Natural killer cell (primary cell): ENCODE data around the gene ZNF142. TPM values are rescaled to one million over a fixed set of nuclear protein-coding genes. Genes with fewer than 3 reads are reported as not detected.
A peak's percentile ranks its signal among the peaks of the same experiment; 100 is the strongest.

Experiments used
- ATAC-seq, 3 donors: fragments of 150-1000 bp in 2 of 3; fragments of 200-7000 bp in 1 of 3; cut with Tn5 transposase; 1 replicate in 1 of 3; 2 replicates in 2 of 3; pipeline ENCODE4 v1.10.0; 2021; ENCODE audit warnings: mild to moderate bottlenecking in 2 of 3, moderate library complexity in 2 of 3
- DNase-seq, 2 donors: peaks; one replicate each; pipeline versions ENCODE4 v3.0.0 to v3.0.0-alpha.2; 2013 to 2021; ENCODE audit warnings: mixed read lengths in 1 of 2
- H3K27ac ChIP-seq: one replicate; pipeline ENCODE4 v1.5.1; 2013; ENCODE audit warnings: mild to moderate bottlenecking, low read length
- H3K27me3 ChIP-seq: one replicate; pipeline ENCODE4 v1.6.1; 2013; ENCODE audit warnings: low read length; ENCODE audit not compliant: control insufficient read depth, insufficient read depth
- H3K36me3 ChIP-seq: one replicate; pipeline ENCODE4 v1.6.1; 2013; ENCODE audit warnings: low read length; ENCODE audit not compliant: control insufficient read depth, insufficient read depth
- H3K4me1 ChIP-seq: one replicate; pipeline ENCODE4 v1.6.1; 2013; ENCODE audit warnings: low read length; ENCODE audit not compliant: control insufficient read depth, insufficient read depth
- H3K4me3 ChIP-seq: one replicate; pipeline ENCODE4 v1.5.1; 2013; ENCODE audit warnings: low read length
- H3K9me3 ChIP-seq: one replicate; pipeline ENCODE4 v1.6.1; 2013; ENCODE audit warnings: low read length; ENCODE audit not compliant: control insufficient read depth, insufficient read depth
- H3K27ac Mint-ChIP-seq, 2 donors: one replicate each; pipeline ENCODE4 v1.8.0; 2022; ENCODE audit warnings: mild to moderate bottlenecking in 2 of 2, mixed read lengths in 2 of 2, moderate library complexity in 1 of 2
- H3K27me3 Mint-ChIP-seq, 2 donors: one replicate each; pipeline ENCODE4 v1.8.0; 2022; ENCODE audit warnings: low read depth in 2 of 2, mixed read lengths in 2 of 2
- H3K36me3 Mint-ChIP-seq: one replicate; pipeline ENCODE4 v1.8.0; 2022; ENCODE audit warnings: mixed read lengths
- H3K4me1 Mint-ChIP-seq, 2 donors: one replicate each; pipeline ENCODE4 v1.8.0; 2022; ENCODE audit warnings: mixed read lengths in 2 of 2
- H3K4me3 Mint-ChIP-seq: one replicate; pipeline ENCODE4 v1.8.0; 2022; ENCODE audit warnings: mild to moderate bottlenecking, moderate library complexity, mixed read lengths
- H3K9me3 Mint-ChIP-seq, 2 donors: one replicate each; pipeline ENCODE4 v1.8.0; 2022; ENCODE audit warnings: mixed read lengths in 2 of 2
- CTCF ChIP-seq: fragments of 200-600 bp; IDR thresholded peaks from one replicate; pipeline ENCODE4 v1.8.0; 2022; ENCODE audit warnings: antibody characterized with exemption
- WGBS: methylation state at CpG from one replicate; pipeline ENCODE4 v1.1.7; 2013; ENCODE audit warnings: missing lambda C conversion rate; ENCODE audit not compliant: insufficient coverage; 5-methylcytosine and 5-hydroxymethylcytosine counted together
- intact Hi-C: fragments of 100-400 bp; cut with micrococcal nuclease; formaldehyde crosslinking; loops from one replicate; pipeline ENCODE4 v1.14.2; 2022
- total RNA-seq, 4 donors: library from RNA; stranded (reverse); fragments of 120-200 nt in 1 of 4; gene quantifications; one replicate each; pipeline versions ENCODE4 v1.2.3 to v1.2.4, GENCODE V29; 2013 to 2022

The ZNF142 gene
- total RNA-seq, 3 donors from 2014 or later (not counting 1 experiment from before 2014, with no cell fraction given), result 57.0 to 67.8 (median 62.6) TPM

GRCh38 chr2:218658671-218659257 lies 659 bp downstream of the ZNF142 start:
- Histone ChIP-seq H3K27ac (peak overlapping the region; percentile 68), H3K27me3 (no peaks in the 10 kb centered on the region), H3K4me3 (peak overlapping the region; percentile 97), H3K9me3 (no peaks in the 10 kb centered on the region), H3K4me1 (peaks cover 17% of the 10 kb centered on the region), H3K36me3 (peaks cover 37% of the 10 kb centered on the region)
- WGBS, result 2% methylated on average over 27 of the region's 27 CpGs
- ATAC-seq (peak; percentile 33 to 42 (median 35)), DNase-seq (peak; percentile 24 to 63)
- no peaks in the 10 kb centered on the region for H3K36me3 Mint-ChIP-seq
- peaks cover 27 to 42% of the 10 kb centered on the region in 2 donors for H3K4me1 Mint-ChIP-seq
- H3K4me3 Mint-ChIP-seq, result peak overlapping the region; percentile 99
- no peaks in the 10 kb centered on the region for H3K27me3 Mint-ChIP-seq
- no peak for TF ChIP-seq CTCF
- peak overlapping the region; percentile 83 to 93 for H3K27ac Mint-ChIP-seq
- intact Hi-C loops, result loop anchor here (1.0 to 5.0 kb wide), 3 partner anchors 14 to 729 kb away; partner anchors contain the start of genes DNPEP, RNF25, STK36 and TTLL4
- no peaks in the 10 kb centered on the region for H3K9me3 Mint-ChIP-seq

DNA sequence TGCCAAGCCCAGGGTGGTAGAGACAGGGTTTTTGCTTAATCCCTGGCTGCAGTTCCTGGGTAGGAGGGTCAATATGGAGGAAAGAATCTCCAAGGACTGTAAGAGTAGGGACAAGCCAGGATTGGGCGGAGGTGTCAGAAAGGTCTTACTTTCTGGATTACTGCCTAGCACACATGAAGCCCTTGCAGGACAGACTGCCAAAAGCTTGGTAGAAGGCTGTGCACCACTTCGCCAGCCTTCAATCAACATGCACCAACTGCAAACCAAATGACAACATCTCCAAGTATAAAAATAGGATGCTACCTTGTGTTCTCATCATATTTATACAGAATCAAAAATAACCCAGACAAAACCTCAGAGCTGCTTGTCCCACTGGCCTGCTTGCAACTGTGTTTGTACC lies 3.7 kb downstream of the ZNF142 start:
- no peaks in the 10 kb centered on the region for H3K9me3 ChIP-seq
- intact Hi-C loops, result loop anchor here (5.0 kb wide), 2 partner anchors 57 to 732 kb away; partner anchors contain the start of genes DNPEP and TTLL4
- H3K27me3 ChIP-seq, result no peaks in the 10 kb centered on the region
- Mint-ChIP-seq H3K4me1 (peaks cover 27 to 49% of the 10 kb centered on the region in 2 donors), H3K4me3 (no peak overlapping the region), H3K27me3 (no peaks in the 10 kb centered on the region), H3K27ac (no peak overlapping the region), H3K36me3 (no peaks in the 10 kb centered on the region), H3K9me3 (no peaks in the 10 kb centered on the region)
- peaks cover 17% of the 10 kb centered on the region for H3K4me1 ChIP-seq
- H3K27ac ChIP-seq, result no peak overlapping the region
- DNase-seq, result no peak
- peaks cover 38% of the 10 kb centered on the region for H3K36me3 ChIP-seq
- ATAC-seq, result no peak
- 95% methylated on average over 2 of the region's 2 CpGs for WGBS
- no peak for TF ChIP-seq CTCF
- no peak overlapping the region for H3K4me3 ChIP-seq

GRCh38 chr2:218648787-218649100 lies 10.7 kb downstream of the ZNF142 start:
- no peak overlapping the region for H3K4me3 ChIP-seq
- H3K4me1 ChIP-seq, result no peaks in the 10 kb centered on the region
- Mint-ChIP-seq H3K27me3 (no peaks in the 10 kb centered on the region), H3K4me3 (no peak overlapping the region), H3K36me3 (peaks cover 11% of the 10 kb centered on the region), H3K4me1 (peaks cover 17 to 18% of the 10 kb centered on the region in 2 donors), H3K9me3 (no peaks in the 10 kb centered on the region), H3K27ac (peak overlapping the region in 1 of 2 donors; percentile 21)
- peaks cover 83% of the 10 kb centered on the region for H3K36me3 ChIP-seq
- H3K27ac ChIP-seq, result no peak overlapping the region
- DNase-seq (no peak), ATAC-seq (peak in 1 of 3 donors; percentile 12)
- H3K27me3 ChIP-seq, result no peaks in the 10 kb centered on the region
- intact Hi-C loops, result loop anchor here (1.0 to 2.0 kb wide), 3 partner anchors 198 to 347 kb away; no protein-coding TSS in a partner anchor
- 93% methylated on average over 11 of the region's 11 CpGs for WGBS
- H3K9me3 ChIP-seq, result no peaks in the 10 kb centered on the region
- TF ChIP-seq CTCF, result peak; percentile 16
